Endometrium (tissue), 2 donors: ENCODE measurements around the gene MBD3.

ENCODE experiments used
- FAIRE-seq: peaks from 2 replicates; lab custom pipeline; 2012; peaks lifted over from hg19 to GRCh38; lab: Jason Lieb, UNC
- donor health status: control.
- donor health status: control.

Gene MBD3

DNA sequence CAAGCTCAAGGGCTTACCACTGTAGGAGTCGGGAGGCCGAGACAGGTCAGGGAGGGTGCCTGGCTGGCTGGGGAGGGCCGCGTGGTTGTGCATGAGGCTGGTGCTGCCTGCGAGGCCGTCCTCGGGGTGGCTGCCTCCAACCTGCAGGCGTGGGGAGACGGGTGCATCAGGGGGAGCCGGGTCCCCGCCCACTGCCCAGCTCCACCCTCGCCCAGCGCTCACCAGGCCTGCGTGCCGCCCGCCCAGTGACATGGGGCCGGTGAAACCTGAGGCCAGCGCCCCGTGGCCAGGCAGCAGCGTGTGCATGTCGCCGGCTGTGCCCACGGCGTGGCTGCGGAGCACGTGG lies 26.4 kb upstream of the MBD3 start:
- FAIRE-seq, result no peak

DNA sequence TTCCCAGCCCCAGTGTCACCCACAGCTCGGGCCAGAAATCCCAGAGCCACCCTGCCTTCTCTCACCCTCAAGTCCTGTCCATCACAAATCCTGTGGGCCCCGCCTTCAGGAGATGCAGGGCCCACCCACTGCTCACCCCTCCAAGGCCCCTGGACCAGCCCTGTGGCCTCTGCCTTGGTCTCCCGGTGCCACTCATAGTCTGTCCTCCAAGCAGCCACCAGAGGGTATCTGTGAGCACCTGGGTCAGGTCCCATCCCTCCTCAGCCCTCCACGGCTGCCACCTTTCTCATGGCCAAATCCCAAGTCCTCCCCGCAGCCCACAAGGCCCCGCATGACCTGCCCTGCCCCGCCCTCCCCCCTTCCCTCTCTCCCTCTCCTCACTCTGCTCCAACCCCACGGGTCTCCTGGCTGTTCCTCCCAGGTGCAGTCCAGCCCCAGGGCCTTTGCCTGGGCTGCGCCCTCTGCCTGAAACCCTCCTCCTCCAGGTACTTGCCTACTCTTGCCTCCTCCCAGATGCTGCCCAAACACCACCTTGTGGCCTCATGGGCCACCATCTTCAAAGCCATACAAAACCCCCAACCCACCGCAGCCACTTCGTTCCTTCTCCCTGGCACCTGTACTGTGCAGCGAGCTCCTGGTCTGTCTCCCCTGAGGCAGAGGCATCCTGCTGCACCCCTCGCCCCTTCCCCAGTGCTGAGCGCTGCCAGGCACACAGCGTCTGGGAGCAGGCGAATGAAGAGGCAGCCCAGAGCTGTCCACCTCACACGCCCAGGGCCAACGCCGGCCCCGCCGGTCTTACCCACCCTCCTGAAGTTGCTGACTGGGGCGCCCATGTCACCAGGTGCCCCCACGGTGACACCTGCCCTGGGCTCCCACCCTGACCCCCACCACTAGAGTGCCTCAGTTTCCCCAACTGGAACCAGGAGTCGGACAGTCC lies 25.8 kb upstream of the MBD3 start:
- FAIRE-seq, result no peak

DNA sequence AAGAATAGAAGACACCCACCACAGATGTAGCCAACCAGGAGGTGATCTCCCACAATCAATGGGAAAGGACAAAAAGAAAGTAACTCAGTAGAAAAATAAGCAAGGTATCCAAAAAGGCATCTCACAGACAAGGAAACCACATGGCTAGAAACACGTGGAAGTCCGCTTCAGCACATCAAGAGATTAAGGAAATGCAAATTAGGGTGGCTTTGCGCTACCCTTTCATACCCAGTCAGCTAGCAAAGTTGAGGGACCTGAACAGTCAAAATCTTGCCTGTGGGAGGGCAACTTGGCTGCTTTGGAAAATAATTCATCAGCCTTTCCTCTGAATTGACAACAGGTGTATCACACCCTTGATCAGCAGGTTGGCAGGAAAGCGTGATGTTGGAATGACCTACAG lies 24.2 kb upstream of the MBD3 start:
- FAIRE-seq, result no peak

DNA sequence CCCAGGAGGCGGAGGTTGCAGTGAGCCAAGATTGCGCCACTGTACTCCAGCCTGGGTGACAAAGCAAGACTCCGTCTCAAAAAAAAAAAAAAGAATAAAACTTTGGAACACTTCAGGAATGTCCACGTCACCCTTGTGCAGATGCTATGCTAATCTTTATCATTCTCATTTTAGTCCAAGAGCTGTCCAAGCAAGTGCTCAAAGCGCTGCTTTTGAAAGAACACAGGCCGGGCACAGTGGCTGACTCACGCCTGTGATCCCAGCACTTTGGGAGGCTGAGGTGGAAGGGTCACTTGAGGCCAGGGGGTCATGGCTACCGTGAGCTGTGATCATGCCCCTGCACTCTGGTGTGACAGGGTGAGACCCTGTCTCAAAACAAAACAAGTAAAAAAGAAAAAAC lies 23.7 kb upstream of the MBD3 start:
- FAIRE-seq, result no peak

DNA sequence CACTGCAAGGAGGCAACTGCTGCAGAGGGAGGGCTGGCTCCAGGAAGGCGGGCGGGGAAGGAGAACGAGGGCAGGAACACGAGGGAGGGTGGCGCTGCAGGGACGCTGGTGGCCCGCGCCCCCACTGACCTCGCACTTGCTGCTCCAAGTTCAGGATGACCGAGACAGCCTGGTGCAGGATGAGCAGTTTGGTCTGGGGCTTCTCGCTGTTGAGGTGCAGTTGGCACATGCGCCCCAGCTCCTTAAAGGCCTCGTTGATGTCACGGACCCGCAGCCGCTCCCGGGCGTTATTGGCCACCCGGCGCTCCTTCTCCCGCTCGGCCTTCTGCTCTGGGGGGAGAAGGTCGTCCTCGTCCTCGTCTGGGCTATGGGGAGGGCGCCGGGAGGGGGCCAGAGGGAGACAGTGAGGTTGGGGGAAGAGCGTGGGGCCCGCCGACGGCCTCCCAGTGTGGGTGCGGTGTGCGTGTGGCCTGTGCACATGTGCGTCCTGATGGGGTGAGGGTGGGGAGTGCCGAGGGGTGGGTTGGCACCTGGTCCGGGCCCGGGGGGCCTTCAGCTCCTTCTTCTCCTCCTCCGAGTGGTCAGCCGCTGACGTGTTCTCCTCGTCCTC lies 22.6 kb upstream of the MBD3 start:
- FAIRE-seq, result no peak

DNA sequence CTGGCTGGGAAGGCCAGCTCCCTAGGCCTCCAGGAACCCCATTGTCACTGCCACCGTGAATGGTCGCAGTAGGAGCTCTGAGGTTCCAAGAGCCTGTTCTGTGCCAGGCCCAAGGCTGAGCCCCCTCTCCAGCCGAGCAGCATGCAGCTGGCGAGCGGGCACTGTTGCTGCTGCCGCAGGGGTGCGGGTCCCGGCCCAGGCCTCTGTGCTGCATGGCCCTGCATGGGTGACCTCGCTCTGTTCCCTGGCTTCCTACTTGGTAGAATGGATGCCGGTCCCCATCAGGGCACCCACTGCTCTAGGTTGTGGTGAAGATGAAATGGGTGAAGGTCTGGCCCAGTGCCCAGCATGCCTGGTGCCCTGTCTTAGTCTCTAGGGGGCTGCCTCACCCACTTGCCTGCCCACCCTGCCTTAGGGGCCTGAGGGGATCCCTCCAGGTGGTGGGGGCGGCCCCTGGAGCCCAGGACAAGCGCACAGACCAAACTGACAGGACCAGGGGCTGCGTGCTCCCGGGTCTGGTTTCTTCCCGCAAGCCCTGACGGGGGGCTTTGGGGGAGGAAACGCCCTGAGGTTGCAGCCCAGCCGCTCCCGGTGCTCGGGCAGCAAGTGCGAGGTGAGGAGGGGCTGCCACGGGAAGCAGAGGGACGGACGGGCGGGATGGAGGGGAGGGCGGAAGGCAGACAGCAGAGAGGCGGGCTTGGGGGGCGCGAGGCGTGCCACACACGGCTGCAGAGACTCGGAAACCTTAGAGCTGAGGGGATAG lies 21.3 kb upstream of the MBD3 start:
- FAIRE-seq, result no peak

DNA sequence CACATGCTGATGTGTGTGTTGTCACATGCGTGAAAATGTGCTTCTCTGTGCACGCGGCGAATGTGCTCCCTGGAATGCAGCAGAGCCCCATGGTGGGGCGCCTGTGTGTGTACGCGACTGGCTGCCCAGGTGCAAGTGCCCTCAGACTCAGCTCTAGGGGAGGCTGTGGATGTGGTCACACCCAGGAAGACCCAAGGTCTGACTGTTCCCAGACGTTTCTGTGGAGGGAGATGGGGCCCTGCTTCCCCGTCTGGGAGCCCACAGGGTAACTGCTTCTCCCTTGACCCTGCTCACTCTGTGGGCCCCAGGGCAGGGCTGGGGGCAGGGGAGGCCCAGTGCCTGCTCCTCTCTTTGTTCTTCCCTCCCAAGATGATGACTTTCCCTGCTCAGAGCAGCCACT lies 20.5 kb upstream of the MBD3 start:
- FAIRE-seq, result no peak

DNA sequence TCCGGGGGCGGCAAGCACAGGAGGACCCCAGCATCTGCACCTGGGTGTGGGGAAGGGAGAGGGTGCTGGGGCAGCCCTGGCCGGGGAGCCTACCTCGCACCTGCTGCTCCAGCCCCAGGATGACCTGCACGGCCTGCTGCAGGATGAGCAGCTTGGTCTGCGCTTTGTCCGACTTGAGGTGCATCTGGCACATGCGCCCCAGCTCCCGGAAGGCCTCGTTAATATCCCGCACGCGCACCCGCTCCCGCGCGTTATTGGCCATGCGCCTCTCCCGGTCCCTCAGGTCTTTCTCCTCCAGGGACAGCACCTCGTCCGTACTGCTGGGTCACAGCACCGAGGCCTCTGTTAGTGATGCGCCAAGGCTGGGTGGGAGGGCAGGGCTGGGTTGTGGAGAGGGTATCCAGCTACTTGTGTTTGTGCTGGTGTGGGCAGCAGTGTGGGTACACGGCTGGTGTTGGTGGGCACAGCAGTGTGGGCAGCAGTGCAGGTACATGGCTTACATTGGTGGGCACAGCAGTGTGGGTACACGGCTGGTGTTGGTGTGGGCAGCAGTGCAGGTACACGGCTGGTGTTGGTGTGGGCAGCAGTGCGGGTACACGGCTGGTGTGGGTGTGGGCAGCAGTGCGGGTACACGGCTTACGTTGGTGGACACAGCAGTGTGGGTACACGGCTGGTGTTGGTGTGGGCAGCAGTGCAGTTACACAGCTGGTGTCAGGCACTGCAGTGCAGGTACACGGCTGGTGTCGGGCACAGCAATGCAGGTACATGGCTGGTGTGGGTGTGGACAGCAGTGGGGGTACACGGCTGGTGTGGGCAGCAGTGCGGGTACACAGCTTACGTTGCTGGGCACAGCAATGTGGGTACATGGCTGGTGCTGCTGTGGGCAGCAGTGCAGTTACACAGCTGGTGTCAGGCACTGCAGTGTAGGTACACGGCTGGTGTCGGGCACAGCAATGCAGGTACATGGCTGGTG lies 19.7 kb upstream of the MBD3 start:
- FAIRE-seq, result no peak

DNA sequence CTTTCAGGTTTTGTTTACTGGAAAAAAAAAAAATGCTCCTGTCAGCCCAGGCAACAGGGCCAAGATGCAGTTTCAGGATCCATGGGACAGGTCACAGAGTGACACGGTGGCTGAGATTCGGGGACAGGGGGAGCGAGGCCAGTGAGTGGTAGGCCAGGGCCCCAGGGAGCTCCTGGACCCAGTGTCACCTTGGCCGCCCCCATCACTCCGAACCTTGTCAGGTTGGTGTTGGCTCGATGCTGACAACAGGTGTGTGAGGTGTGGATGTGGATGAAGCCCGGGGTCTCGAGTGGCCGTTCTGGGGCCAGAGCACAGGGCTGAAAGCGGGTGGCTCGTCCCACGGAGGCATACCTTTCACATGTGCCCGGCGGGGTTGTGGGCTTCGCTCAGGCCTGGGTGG lies 18.7 kb upstream of the MBD3 start:
- FAIRE-seq, result no peak

DNA sequence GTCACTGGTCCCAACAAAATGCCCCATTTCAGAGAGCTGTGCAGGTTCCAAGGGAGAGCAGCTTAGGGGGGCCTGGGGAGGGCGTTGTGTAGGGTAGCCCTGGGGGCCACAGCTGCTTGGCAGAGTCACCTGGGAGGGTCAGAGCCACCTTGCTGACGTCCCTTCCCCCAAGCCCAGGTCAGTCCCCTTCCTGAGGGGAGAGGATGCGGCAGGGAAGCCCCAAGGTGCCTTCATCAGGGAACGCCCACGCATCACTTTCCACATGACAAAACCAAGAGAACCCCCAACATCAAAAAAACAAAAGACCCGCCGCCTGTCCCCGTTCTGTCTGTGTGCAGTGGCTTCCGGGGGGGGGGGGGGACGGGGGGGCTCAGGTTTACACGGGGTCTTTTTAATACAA lies 17.9 kb upstream of the MBD3 start:
- no peak for FAIRE-seq

DNA sequence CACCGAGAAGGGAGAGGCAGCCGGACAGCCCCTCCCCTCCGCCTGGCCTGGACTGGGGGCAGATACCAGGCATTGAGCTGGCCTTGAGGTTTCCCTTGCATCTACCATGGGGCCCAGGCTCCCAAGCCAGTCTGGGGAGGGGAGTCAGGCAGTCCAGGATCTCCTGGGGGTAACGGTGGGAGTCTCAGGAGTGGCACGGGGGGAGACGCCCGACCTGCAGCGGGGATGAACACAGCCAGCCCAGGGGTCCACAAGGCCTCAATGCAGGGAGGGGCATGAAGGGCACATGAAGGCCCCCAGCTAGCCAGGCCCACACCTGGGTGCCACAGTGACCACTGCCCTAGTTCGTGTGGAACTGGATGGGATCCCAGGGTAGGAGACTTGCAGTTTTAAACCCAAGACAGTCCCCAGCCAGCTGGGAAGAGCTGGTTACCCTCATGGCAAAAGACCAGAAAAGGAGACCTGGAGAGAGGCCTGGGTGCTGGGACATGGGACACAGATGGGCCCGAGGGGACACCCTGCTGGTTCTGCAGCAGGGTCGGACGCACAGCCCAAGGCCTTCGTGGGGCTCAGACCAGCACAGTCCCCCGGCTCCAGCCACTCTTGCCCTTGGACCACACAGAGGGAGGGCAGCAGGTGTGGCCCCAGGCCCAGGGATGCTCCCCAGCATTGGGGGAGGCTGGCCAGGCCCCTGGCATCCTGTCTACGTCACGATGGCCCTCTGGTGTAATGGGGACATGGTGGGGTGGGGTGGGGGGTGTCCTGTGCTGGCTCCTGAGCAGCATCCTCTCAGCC lies 17.2 kb upstream of the MBD3 start:
- no peak for FAIRE-seq

DNA sequence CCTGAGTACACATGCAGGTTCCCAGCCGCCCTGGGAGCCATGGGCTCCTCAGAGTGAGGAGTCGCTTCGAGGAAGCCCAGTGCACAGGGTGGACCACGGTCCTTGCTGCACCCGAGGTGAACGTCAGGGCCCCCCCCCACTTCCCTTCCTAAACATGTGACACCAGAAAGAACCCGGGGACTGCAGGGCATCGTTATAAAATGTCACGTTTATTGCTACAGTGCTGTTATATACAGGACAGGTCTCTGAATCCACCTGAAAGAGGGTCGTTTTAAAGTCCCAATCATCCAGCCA lies 16.4 kb upstream of the MBD3 start:
- no peak for FAIRE-seq

DNA sequence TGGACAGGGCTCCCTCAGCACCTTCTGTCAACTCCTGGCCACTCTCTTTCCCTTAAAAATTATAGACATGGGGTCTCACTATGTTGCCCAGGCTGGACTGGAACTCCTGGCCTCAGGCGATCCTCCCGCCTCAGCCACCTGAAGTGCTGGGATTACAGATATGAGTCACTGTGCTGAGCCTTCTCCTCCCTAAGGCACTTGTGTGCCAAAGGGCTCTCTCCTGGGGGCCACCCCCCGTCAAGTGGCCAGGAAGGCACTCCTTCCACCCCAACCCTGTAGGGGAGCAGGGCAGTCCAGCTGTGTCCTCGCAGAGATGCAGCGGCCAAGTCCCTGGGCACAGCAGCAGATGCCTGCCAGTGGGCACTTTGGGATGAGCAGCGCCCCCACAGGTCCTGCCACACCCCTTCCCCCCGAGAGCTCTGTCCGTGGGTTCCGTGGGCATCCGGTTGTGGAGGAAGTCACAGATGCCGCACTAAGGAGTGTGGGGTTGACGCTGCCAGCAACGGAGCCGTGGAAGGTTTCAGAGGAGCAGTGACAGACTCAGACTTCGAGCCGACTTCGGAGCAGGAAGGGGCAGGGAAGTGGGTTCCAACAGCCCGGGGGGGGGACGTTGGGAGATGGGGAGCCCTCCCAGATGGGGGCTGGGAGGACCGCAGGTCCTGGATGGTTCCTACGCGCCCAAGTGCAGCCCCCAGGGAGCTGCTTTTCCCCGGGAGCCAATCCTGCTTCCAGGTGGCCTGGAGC lies 15.9 kb upstream of the MBD3 start:
- no peak for FAIRE-seq

DNA sequence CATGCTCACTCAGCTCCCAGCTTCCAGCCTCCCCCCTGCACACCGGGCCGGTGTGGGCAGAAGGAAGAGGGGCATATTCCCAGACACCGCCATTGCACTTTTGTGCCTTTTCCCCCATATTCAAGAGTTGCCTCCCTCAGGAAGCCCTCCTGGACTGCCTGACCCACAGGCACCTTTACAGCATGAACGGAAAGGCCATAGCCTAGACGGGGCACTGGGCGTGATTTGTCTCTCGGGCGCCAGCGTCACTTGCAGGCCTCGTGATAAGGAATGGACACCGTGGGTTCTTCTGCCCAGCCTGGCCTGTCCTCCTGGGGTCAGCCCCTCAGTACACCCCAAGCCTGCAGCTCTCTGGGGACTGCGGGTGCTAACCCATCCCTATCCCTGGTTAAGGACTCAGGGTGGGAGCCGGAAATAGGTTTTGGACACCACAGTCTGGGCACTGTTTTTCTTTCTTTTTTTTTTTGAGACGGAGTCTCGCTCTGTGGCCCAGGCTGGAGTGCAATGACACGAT lies 13.5 kb upstream of the MBD3 start:
- FAIRE-seq, result no peak

DNA sequence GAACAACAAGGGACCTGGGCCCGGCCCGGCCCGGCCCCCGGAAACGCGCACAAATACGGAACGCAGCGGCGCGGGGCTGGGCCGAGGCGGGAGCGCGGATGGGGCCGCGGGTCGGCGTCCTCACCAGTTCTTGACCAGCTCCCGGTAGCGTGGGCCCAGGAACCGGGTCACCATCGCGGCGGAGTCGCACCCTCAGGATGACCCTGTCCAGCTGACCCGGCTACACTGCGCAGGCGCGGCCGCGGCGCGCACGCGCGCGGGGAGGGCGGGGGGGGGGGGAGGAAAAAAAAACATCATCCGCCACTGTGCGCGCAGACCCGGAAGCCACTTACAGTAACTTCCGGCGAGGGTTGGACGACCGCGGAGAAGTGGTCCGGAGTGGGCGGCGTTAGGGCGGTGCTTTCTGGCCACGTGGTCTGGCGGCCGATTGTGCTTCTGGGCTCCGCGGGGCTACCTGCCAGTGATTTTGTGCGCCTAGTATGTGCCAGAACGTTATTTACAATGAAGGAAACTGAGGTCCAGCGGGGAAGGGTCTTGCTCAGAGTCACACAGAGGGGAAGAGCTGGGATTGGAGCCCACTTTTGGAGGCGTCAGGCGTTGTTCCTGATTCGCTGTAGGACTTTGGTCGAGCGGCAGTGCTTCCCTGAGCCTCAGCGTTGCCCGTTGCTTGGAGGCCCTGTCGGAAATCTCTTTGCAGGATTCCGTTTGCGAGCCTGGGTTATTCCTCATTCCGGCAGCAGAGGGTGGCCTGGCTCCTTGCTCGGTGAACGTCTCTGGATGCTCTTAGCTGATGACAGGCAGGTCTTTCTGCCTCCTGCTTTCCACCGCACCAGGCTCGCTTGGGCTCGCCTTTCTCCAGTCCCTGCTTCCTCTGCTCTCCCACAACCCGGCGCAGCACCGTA lies 12.8 kb upstream of the MBD3 start, which contains the start of gene UQCR11:
UQCR11 (minus strand) TSS at position 227 of the 902 bp plus-strand sequence; CDS start at position 174, 53 bp downstream.
- FAIRE-seq, result peak; percentile 69

DNA sequence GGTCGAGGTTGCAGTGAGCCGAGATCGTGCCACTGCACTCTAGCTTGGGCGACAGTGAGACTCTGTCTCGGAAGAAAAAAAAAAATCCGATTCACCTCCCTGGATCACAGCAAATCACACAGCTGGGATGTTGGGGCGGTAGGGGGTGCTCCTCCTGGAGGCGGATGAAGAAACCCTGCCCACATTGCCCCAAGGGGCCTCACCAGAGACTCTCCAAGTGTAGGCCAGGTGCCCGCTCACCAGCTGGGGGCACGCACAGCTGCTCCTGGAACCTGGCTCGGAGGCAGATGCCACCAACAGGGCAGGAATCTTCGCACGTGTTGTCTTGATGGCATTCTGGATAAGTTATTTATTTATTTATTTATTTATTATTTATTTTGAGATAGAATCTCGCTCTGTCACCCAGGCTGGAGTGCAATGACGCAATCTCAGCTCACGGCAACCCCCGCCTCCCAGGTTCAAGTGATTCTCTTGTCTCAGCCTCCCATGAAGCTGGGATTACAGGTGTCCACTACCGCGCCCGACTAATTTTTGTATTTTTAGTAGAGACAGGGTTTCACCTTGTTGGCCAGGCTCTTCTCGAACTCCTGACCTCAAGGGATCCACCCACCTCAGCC lies 9.5 kb upstream of the MBD3 start:
- FAIRE-seq, result no peak

DNA sequence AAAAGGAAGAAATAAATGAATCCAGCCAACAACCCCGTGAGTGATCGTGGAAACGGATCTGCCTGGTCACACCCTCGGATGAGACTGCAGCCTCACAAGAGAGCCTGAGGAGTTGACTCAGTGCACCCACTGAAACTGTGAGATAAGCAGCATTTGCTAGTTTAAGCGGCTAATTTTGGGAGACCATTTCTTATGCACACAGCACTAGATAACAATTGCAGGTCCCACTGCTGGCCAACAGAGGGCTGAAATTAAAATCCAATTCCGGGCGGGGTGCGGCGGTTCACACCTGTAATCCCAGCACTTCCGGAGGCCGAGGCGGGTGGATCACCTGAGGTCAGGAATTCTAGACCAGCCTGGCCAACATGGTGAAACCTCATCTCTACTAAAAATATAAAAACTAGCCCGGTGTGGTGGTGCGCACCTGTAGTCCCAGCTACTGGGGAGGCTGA lies 9.0 kb upstream of the MBD3 start:
- FAIRE-seq, result no peak

DNA sequence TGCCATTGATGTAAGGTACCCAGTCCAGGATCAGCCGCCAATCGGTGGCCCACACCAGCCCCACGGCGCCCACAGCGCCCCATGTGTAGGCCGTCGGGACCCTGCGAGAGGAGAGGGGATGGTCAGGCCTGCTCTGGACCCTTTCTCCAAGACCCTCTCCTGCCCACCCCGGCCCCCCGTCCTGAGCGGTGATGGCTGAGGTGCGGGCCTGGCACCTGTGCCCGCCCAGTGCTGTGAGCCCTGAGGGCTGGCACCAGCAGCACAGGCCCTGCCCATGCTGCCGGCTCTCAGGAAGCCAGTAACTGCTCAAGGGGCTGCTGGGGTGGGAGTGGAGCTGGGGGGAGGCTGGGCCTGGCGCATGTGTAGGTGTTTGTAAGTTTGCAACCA lies 6.8 kb upstream of the MBD3 start:
- FAIRE-seq, result no peak
